Embryonic facial prominence (tissue), 1 donor: ENCODE measurements around the gene ANGPTL2.

Experiments
- DNase-seq: peaks from one replicate; pipeline ENCODE4 v3.0.0-alpha.2; 2016; ENCODE audit errors: extremely low spot score

Gene ANGPTL2

GRCh38 chr9:127118597-127119319 lies 3.7 kb downstream of the ANGPTL2 start:
- DNase-seq = no peak

DNA sequence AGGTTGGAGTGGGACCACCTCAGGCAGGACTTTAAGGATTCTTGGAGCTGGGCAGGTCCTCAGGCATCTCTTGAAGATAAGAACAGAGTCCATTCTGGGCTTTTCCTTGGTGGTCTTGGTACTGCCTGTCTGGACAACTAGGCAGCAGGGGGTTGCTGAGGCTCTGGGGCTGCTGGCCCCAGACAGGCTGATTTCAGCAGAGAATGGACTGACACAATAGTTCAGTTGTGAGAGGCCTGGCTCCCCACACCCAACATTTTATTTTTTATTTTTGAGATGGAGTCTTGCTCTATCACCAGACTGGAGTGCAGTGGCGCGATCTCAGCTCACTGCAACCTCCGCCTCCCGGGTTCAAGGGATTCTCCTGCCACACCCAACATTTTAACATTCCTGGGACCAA lies 4.6 kb downstream of the ANGPTL2 start:
- no peak for DNase-seq

DNA sequence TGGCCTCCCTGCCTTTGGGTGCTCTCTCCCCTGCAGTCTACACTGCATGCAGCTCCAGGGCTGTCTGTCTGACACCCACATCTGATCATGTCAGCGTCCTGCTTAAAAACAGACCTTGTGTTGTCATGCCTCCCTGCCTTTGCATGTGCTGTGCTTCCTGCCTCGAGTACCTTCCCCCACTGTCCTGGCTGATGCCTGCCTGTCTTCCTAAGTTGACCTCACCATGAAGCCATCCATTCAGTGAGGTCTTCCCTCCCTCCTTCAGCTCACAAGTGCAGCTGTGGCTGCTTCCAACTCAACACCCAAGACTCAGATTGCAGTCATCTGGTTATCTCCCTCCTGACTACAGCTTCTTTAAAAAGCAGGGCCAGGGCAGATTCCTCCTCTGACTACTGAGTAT lies 5.5 kb downstream of the ANGPTL2 start:
- no peak for DNase-seq

DNA sequence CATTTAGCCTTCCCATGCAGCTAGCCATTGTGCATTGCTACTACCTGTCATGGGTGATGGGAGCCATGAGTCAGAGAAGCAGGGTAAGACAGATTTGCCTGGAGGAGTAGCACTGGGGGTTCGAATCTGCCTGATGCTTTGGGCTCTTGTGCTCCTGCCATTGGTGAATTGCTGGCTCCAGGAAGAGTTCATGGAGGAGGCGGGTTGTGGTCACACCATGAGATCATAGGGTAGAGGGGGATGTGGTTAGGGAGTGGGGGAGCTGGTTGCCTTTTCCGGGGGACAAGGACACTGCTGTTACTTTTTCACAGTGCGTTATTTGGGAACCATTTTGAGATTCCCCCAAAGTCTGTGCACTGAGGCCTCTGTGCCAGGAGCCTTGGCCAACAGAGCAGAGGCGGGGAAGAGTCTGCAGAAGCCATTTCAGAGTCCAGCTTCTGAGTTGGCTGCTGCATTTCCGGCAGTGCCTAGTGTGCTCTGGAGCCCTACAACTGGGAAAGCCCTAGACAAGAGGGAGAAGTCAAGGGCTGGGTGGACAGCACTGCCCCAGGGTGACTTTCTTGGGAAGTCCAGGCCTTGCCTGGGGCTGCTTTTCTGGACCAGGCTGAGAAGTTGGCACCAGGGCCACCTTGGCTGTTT lies 6.2 kb downstream of the ANGPTL2 start:
- no peak for DNase-seq

DNA sequence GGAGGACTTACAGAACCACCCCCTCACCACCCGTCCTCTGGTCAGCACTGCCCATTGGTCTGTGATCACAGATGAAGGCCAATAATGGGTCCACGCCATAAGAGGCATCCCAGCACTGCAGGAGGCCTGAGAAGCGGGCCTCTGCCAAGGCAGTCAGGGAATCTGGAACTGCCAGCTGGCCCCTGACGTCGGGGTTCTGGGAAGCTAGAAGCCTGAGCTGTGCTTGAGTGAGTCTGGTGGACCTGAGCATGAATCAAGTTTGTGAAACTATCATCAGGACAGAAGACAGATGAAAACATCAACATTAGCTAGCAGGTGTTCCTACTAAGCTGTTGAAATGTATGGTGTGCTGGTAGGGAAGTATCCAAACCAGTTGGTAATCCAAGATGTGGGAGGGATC lies 7.8 kb downstream of the ANGPTL2 start:
- no peak for DNase-seq

- no peak for DNase-seq
These were observed 9.1 kb downstream of the ANGPTL2 start for GRCh38 chr9:127113191-127113972.

GRCh38 chr9:127112735-127113161 lies 9.7 kb downstream of the ANGPTL2 start:
- DNase-seq = no peak

DNA sequence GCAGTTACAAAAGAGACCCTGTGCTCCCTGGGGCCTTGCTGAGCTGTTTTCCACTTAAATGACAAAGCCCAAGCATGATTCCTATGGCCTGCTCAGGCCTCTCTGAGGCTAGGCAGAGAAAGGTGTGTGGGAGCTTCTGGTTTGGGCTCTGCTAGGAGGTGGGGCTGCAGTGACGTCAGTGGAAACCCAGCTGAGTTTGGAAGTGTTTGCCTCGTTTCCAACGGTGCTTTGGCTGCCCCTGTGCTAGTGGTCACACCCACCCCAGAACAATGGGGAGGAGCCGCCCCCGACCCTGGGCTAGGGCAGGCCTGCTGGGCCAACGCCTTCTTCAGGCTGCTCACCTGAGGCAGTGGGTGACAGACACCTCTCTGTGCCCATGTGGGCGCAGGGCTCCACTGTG lies 10.4 kb downstream of the ANGPTL2 start:
- DNase-seq = no peak

DNA sequence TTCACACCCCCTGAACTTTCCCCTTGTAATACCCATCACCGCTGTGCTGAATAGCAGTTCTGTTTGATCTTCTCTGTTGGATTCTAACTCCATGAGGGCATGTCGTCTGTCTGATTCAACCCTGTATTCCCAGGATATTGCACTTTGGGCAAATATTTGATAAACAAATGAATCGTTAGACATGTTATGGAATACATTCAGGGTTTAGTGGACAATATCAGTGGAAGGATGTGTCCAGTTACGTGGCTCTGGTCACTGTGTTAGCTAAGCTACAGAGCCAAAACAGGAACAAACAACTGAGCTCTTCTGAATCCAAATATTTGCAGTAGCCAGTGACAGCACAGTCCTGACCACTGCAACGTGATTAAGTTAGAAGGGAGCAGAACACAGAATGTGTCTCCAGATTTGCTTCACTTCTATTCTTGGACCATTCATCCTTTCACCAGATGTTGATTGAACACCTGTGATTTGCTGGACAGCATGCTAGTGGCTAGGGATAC lies 13.2 kb downstream of the ANGPTL2 start:
- no peak for DNase-seq

- no peak for DNase-seq
These were observed 14.2 kb downstream of the ANGPTL2 start for GRCh38 chr9:127107929-127108876.

DNA sequence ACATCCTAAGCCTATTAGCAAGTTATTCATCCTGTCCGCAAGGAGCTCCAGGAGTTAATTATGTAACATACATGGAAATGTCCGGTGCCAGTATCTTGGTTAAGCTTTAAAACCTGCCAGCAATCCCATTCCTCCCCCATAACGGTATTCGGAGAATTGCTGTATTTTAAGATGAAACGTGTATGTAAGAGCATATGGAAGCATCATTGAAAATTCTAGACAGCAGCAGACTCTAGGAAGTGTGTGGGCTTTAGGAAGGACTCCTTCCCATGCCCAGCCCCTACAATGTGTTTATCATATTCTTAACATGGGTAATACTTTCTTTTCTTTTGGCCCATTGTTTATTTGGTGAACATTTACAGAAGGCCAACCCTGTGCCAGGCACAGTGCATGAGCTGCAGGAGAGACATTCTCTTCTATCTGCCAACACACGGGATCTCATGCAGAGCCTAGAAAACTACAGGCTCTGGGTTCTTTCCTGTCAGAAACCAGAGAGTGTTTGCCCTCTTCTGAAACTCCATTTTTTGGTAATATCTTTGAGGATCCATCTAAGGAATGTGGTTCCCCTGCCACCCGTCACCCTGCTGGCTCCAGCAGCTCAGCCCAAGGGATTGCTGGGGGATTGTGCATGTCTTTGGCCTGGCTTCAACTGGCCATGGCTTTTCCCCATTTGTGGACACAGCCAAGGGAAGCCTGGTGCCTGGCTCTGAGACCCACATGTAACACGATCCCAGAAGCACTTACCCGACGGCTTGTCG lies 15.1 kb downstream of the ANGPTL2 start:
- no peak for DNase-seq

- DNase-seq = no peak
These were observed 16.0 kb downstream of the ANGPTL2 start for GRCh38 chr9:127106466-127106855.

DNA sequence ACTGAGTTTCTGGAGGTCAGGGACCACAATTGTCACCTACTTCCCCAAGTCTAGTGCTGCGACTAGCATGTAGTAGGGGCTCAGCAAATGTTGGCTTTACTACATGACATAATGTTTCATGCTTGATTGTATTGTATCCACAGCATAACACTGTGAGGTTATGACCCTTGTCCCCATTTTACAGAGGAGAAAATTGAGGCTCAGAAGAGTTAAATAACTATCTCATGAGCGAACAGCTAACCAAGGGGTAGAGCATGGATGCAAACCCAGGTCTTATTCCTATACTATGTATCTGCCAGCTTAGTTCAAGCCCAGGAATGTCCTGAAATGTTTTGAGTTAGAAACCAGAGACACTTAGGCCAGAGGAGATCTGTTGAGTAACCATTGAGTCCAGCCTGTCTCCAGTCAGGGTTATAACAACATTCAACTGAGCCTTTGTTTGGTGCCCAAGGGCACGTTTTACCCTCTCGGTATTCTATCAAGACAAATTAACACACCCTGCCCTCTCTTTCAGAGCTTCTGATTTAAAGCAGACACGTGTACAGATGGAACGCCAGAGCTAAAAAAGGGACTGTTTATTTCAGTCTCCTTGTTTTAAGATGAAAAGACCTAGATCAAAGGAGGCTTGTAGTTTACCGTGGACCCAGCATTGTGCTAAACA lies 16.5 kb downstream of the ANGPTL2 start:
- DNase-seq = no peak

- DNase-seq = no peak
These were observed 17.7 kb downstream of the ANGPTL2 start for GRCh38 chr9:127104581-127105311.

GRCh38 chr9:127102788-127103187 lies 19.6 kb downstream of the ANGPTL2 start:
- no peak for DNase-seq

GRCh38 chr9:127102176-127102575 lies 20.3 kb downstream of the ANGPTL2 start:
- no peak for DNase-seq

DNA sequence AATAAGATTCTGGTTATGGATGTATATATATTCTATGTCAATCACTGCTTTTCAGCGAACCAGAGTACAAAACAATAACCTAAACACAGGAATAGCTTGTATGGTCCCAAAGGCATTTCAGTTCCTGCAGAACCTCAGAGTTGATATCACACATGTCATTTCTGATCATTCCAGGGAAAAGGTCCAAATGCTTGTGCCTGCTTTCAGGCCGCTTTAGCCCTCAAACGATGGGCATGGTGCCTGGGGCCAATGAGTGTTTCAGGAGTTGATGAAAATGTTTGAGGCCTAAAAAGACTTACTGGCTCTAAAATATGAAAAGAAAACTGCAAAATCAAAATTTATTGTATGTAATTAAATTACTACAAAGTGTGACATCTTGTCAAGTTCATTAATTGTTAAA lies 22.8 kb downstream of the ANGPTL2 start:
- no peak for DNase-seq

DNA sequence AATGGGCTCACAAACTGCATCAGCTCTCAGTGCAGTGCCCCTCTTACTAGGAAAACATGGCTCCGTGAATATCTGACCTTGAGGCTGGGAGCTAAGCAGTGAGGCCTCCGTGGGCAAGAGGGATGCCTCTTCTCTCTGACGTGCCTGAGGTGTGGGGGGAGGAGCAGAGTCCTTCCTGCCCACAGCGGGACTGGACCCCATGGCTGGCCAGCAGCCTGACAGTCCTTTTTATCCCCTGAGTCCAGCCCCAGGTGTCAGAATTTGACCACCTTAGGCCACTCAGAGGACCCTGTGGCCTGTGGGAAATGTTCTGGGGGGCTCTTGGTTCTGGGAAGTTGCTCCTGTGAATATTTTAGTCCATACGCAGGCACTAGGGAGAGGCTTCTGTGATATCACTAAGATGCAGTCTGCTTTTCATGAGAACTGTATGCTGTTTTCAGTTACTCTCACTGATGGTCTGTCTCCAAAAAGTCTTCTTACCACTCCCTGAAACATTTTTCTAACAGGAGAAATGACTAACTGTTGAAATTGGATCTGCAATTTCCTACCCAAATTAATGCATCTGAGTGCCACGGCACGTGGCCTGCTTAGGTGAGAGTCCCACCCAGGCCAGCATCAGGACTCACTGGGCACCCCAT lies 23.4 kb downstream of the ANGPTL2 start:
- DNase-seq = no peak

DNA sequence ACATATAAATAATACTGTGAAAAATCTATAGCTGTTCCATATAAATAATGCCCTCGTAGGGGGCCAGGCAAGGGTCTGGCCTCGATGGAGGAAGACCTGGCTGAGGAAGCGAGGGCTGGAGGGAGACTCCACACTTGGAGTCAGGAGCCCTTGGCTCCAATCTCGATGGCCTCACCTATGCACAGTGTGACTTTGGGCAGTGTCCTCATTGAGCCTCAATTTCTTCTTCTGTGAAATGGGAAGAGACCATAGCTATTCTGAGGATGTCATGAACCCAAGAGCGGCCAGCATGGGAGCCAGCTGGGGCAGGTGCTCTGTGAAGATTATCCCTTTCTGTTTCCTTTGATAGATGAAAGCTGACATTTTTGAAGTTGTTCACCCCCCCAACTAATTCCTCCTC lies 24.8 kb downstream of the ANGPTL2 start:
- no peak for DNase-seq
